IPS-15b (cell line): ENCODE measurements around the gene ACSS2.
A peak's percentile ranks its signal among the peaks of the same experiment; 100 is the strongest.
"Not testable (repeated sequence)": the region's sequence is repeated elsewhere in the genome, so short reads cannot be mapped to it uniquely, and the experiment has no call there.

Experiments
- H3K27me3 ChIP-seq: one replicate; pipeline ENCODE4 v1.6.1; 2013; ENCODE audit warnings: low read length; ENCODE audit not compliant: control insufficient read depth, insufficient read depth
- H3K36me3 ChIP-seq: one replicate; pipeline ENCODE4 v1.6.1; 2013; ENCODE audit warnings: low read length; ENCODE audit not compliant: control insufficient read depth, insufficient read depth
- H3K4me1 ChIP-seq: one replicate; pipeline ENCODE4 v1.6.1; 2013; ENCODE audit warnings: mild to moderate bottlenecking, low read length; ENCODE audit not compliant: control insufficient read depth, insufficient read depth
- H3K4me3 ChIP-seq: one replicate; pipeline ENCODE4 v1.5.1; 2013; ENCODE audit warnings: low read depth, low read length
- H3K9ac ChIP-seq: one replicate; pipeline ENCODE4 v1.6.1; 2013; ENCODE audit warnings: low read depth, mild to moderate bottlenecking, low read length
- H3K9me3 ChIP-seq: one replicate; pipeline ENCODE4 v1.6.1; 2013; ENCODE audit warnings: mild to moderate bottlenecking, low read length; ENCODE audit not compliant: control insufficient read depth, insufficient read depth

ACSS2 gene

DNA sequence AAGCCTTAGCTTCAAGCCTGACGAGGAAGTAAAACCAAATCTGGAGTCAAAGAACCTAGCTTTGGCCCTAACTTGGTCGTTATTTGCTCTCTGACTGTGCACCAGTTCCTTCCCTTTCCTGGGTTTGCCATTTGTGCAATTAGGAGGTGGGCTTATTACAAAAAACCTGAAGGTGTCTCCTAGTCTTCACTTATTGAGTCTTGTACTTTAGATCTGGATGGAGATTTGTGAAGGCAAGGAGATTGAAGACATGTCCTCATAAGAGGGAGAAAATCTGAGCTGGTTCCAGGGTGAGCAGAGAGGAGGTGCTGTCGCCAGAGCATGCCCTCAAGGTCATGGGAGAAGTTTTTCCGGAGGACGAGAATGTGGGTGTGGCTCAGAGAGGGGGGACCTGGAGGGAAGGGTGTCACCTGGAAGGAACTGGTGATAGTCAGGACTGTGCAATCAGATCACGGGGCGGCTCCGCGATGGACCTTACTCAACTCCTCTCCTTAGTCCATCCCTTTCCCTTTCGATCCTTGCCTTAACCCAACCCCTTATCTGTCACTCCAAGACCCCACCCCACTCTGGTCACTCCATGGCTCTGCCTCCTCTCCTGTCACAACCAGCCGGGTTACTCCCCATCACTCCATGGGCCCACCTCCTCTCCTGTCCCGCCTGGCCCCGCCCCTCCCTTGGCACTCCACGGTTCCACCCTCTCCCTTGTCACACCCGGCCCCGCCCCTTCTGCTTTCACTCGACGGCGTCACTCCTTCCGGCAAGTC is 588 bp upstream of the ACSS2 start:
- peak overlapping the region; percentile 69 for H3K4me3 ChIP-seq
- no peaks in the 10 kb centered on the region for H3K36me3 ChIP-seq
- H3K4me1 ChIP-seq, result peaks cover 3% of the 10 kb centered on the region
- no peaks in the 10 kb centered on the region for H3K9me3 ChIP-seq
- peaks cover 39% of the 10 kb centered on the region for H3K27me3 ChIP-seq
- no peak overlapping the region for H3K9ac ChIP-seq

GRCh38 chr20:34880215-34880850 is 3.9 kb downstream of the ACSS2 start:
- no peak overlapping the region for H3K4me3 ChIP-seq
- no peak overlapping the region for H3K9ac ChIP-seq
- peaks cover 14% of the 10 kb centered on the region for H3K27me3 ChIP-seq
- H3K36me3 ChIP-seq, result no peaks in the 10 kb centered on the region
- peaks cover 3% of the 10 kb centered on the region for H3K4me1 ChIP-seq
- H3K9me3 ChIP-seq, result no peaks in the 10 kb centered on the region

DNA sequence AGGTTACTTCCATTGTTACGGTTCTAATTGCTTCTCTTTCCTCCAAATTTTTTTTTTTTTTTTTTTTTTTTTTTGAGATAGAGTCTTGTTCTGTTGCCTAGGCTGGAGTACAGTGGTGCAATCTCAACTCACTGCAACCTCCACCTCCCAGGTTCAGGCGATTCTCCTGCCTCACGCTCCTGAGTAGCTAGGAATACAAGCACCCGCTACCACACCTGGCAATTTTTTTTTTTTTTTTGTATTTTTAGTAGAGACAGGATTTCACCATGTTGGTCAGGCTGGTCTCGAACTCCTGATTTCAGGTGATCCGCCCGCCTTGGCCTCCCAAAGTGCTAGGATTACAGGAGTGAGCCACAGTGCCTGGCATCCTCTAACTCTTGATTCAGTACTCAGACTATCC is 4.6 kb downstream of the ACSS2 start:
- H3K4me1 ChIP-seq, H3K9ac ChIP-seq, H3K9me3 ChIP-seq, H3K36me3 ChIP-seq, H3K4me3 ChIP-seq: not testable (repeated sequence)
- H3K27me3 ChIP-seq, result peaks cover 14% of the 10 kb centered on the region

GRCh38 chr20:34881689-34882088 is 5.3 kb downstream of the ACSS2 start:
- Histone ChIP-seq H3K36me3 (no peaks in the 10 kb centered on the region), H3K9ac (no peak overlapping the region), H3K27me3 (peaks cover 13% of the 10 kb centered on the region), H3K4me3 (no peak overlapping the region), H3K9me3 (no peaks in the 10 kb centered on the region), H3K4me1 (no peaks in the 10 kb centered on the region)

DNA sequence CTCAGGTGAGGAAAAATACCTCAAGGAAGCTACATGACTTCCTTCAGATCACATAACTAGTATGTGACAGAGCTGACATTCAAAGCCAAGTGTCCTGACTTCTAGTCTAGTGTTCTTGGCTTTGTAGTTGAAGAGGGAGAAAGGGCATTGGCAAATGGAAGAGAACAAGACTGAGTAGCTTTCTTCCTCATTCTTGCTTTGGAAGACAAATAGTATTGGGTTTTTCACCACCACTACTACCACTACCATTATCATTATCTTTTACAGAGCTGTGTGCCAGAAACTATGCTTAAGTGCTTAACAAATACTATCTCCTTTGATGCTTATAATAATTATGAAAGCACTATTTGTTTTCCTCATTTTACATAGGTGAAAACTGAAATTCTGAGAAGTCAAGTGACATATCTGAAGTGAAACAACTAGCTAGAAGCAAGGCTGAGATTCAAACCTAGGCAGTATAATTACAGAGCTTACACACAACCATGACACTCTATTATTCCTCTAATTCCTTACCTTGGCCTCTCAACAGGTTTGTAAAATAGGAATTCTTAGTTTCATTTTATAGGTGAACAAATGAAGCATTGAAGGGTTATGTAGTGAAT is 6.8 kb downstream of the ACSS2 start:
- H3K9ac ChIP-seq, result no peak overlapping the region
- no peaks in the 10 kb centered on the region for H3K36me3 ChIP-seq

GRCh38 chr20:34883809-34884208 is 7.4 kb downstream of the ACSS2 start:
- Histone ChIP-seq H3K4me3 (no peak overlapping the region), H3K9ac (no peak overlapping the region), H3K9me3 (no peaks in the 10 kb centered on the region), H3K36me3 (no peaks in the 10 kb centered on the region), H3K4me1 (no peaks in the 10 kb centered on the region), H3K27me3 (no peaks in the 10 kb centered on the region)

More for the DNA sequence above, 6.8 kb downstream of the ACSS2 start:
- no peaks in the 10 kb centered on the region for H3K9me3 ChIP-seq
- H3K27me3 ChIP-seq, result peaks cover 1% of the 10 kb centered on the region
- no peak overlapping the region for H3K4me3 ChIP-seq
- H3K4me1 ChIP-seq, result no peaks in the 10 kb centered on the region

- Histone ChIP-seq H3K4me3 (no peak overlapping the region), H3K9ac (no peak overlapping the region), H3K4me1 (no peaks in the 10 kb centered on the region), H3K27me3 (no peaks in the 10 kb centered on the region), H3K9me3 (no peaks in the 10 kb centered on the region), H3K36me3 (no peaks in the 10 kb centered on the region)
Observed at GRCh38 chr20:34884260-34884659, 7.8 kb downstream of the ACSS2 start.

DNA sequence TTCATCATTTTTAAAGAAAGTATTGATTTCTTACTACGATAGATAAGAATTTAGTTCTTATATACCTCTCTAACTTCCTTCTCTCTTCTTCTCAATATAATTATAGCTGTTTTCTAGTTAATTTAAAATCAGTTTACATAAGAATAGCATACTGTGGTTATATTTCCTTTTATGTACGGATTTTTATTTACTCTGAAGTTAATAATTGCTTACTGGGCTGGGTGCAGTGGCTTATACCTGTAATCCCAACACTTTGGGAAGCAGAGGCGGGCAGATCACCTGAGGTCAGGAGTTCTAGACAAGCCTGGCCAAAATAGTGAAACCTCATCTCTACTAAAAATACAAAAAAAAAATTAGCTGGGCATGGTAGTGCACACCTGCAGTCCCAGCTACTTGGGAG is 9.7 kb downstream of the ACSS2 start:
- Histone ChIP-seq H3K9ac (no peak overlapping the region), H3K36me3 (no peaks in the 10 kb centered on the region), H3K27me3 (no peaks in the 10 kb centered on the region), H3K9me3 (no peaks in the 10 kb centered on the region), H3K4me3 (no peak overlapping the region), H3K4me1 (no peaks in the 10 kb centered on the region)

DNA sequence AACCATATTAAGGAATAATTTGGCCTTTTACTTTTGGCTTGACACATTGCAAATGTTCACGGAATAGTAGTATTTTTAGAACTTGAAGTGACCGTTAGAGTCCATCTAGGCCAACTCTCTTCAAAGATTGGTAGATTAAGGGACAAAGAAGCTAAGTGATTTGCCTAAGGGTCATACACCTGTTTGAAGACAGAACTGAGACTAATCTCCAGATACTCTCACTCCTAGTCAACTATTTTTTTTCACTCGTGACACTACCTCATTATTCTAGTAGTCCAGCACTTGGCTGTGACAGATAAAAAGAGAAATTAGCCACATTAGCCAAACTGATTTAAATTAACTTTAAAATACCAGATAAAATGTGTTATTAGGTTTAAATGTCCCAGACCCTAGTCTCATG is 10.6 kb downstream of the ACSS2 start:
- Histone ChIP-seq H3K27me3 (no peaks in the 10 kb centered on the region), H3K4me3 (no peak overlapping the region), H3K9me3 (no peaks in the 10 kb centered on the region), H3K36me3 (no peaks in the 10 kb centered on the region), H3K9ac (no peak overlapping the region), H3K4me1 (no peaks in the 10 kb centered on the region)

GRCh38 chr20:34888468-34888867 is 12.1 kb downstream of the ACSS2 start:
- H3K4me1 ChIP-seq, result no peaks in the 10 kb centered on the region
- H3K9me3 ChIP-seq, result no peaks in the 10 kb centered on the region
- H3K27me3 ChIP-seq, result no peaks in the 10 kb centered on the region
- no peak overlapping the region for H3K9ac ChIP-seq
- H3K36me3 ChIP-seq, result no peaks in the 10 kb centered on the region
- no peak overlapping the region for H3K4me3 ChIP-seq

GRCh38 chr20:34891166-34892062 is 15.0 kb downstream of the ACSS2 start:
- Histone ChIP-seq H3K27me3 (no peaks in the 10 kb centered on the region), H3K36me3 (no peaks in the 10 kb centered on the region), H3K9ac (no peak overlapping the region), H3K9me3 (no peaks in the 10 kb centered on the region), H3K4me1 (no peaks in the 10 kb centered on the region), H3K4me3 (no peak overlapping the region)
